GM18508 (cell line): ENCODE results near the gene ULK1.

Source experiments
- ATAC-seq: cut with Tn5 transposase; IDR thresholded peaks from one replicate; pipeline ENCODE4 v1.9.1; 2021; ENCODE audit warnings: moderate number of reproducible peaks; ENCODE audit not compliant: insufficient read depth, unreplicated experiment

ULK1 gene

GRCh38 chr12:131905630-131906091, 11.2 kb downstream of the ULK1 start:
- no peak for ATAC-seq

- no peak for ATAC-seq
These were observed 13.1 kb downstream of the ULK1 start for GRCh38 chr12:131907379-131908091.

GRCh38 chr12:131908092-131909080, 14.0 kb downstream of the ULK1 start:
- no peak for ATAC-seq

- ATAC-seq, result no peak
These were observed 14.8 kb downstream of the ULK1 start for GRCh38 chr12:131909081-131909751.

- ATAC-seq, result no peak
These were observed 15.4 kb downstream of the ULK1 start for GRCh38 chr12:131909752-131910219.

- ATAC-seq, result no peak
These were observed 16.0 kb downstream of the ULK1 start for GRCh38 chr12:131910302-131911027.

GRCh38 chr12:131911028-131911650, 16.7 kb downstream of the ULK1 start:
- ATAC-seq, result no peak

- no peak for ATAC-seq
These were observed 17.5 kb downstream of the ULK1 start for GRCh38 chr12:131911851-131912477.

- ATAC-seq, result no peak
These were observed 18.3 kb downstream of the ULK1 start for GRCh38 chr12:131912518-131913274.

- ATAC-seq, result no peak
These were observed 19.2 kb downstream of the ULK1 start for GRCh38 chr12:131913666-131914065.

- ATAC-seq, result no peak
These were observed 19.8 kb downstream of the ULK1 start for GRCh38 chr12:131914179-131914702.

GRCh38 chr12:131915000-131915689, 20.7 kb downstream of the ULK1 start:
- no peak for ATAC-seq

GRCh38 chr12:131915823-131916222, 21.4 kb downstream of the ULK1 start:
- no peak for ATAC-seq

GRCh38 chr12:131916306-131917138, 22.1 kb downstream of the ULK1 start:
- no peak for ATAC-seq

- ATAC-seq, result no peak
These were observed 22.8 kb downstream of the ULK1 start for GRCh38 chr12:131917139-131917710.

GRCh38 chr12:131917711-131918306, 23.4 kb downstream of the ULK1 start:
- ATAC-seq, result no peak
